H1 (cell line): ENCODE measurements around the gene DCLK1. TPM values are rescaled to one million over a fixed set of nuclear protein-coding genes. Genes with fewer than 3 reads are reported as not detected.

Experiments used
- CTCF ChIA-PET: fragments of 300-600 bp; sonication (Branson Sonifier 250); formaldehyde crosslinking; loops from one replicate; lab custom pipeline; 2021; ENCODE audit not compliant: partially characterized antibody; lab: Charles Lee
- POLR2A ChIA-PET: fragments of 300-600 bp; sonication (Branson Sonifier 250); formaldehyde crosslinking; loops from one replicate; lab custom pipeline; 2021; ENCODE audit warnings: inconsistent platforms; ENCODE audit not compliant: partially characterized antibody; lab: Charles Lee
- DNase-seq, 2 experiments: peaks; one replicate each; pipeline versions ENCODE4 v3.0.0 to v3.0.0-alpha.2; 2010 to 2022; ENCODE audit warnings: low spot score in 2 of 2, low read depth in 1 of 2, mixed read lengths in 1 of 2
- FAIRE-seq: peaks from 2 replicates; lab custom pipeline; 2011; peaks lifted over from hg19 to GRCh38; lab: Jason Lieb, UNC
- H2AFZ ChIP-seq: 2 replicates; pipeline ENCODE4 v1.8.1; 2012; ENCODE audit warnings: low read length, inconsistent platforms
- H2AK5ac ChIP-seq: 2 replicates; pipeline ENCODE4 v1.6.1; 2013; ENCODE audit warnings: low read depth, low read length
- H2BK120ac ChIP-seq: replicated peaks from 2 replicates; pipeline ENCODE3; 2013; ENCODE audit warnings: low read depth, low read length, inconsistent platforms
- H2BK12ac ChIP-seq: 2 replicates; pipeline ENCODE4 v1.6.1; 2013; ENCODE audit warnings: low read depth, low read length
- H2BK15ac ChIP-seq: 2 replicates; pipeline ENCODE4 v1.6.1; 2013; ENCODE audit warnings: low read length
- H2BK20ac ChIP-seq: 2 replicates; pipeline ENCODE4 v1.6.1; 2013; ENCODE audit warnings: low read length
- H2BK5ac ChIP-seq: 2 replicates; pipeline ENCODE4 v1.6.1; 2013; ENCODE audit warnings: low read depth, low read length
- H3K14ac ChIP-seq: 2 replicates; pipeline ENCODE4 v1.6.1; 2013; ENCODE audit warnings: inconsistent platforms; ENCODE audit not compliant: insufficient read length
- H3K18ac ChIP-seq: 2 replicates; pipeline ENCODE4 v1.6.1; 2013; ENCODE audit warnings: low read length; ENCODE audit errors: extremely low read depth
- H3K23ac ChIP-seq: 2 replicates; pipeline ENCODE4 v1.6.1; 2013; ENCODE audit warnings: inconsistent platforms; ENCODE audit not compliant: insufficient read length
- H3K23me2 ChIP-seq: 2 replicates; pipeline ENCODE4 v1.6.1; 2013; ENCODE audit warnings: low read depth, low read length
- H3K27ac ChIP-seq: 2 replicates; pipeline ENCODE4 v1.6.1; 2011; ENCODE audit warnings: low read depth, low read length, inconsistent platforms
- H3K27me3 ChIP-seq, 4 experiments: replicated peaks in 1 of 4; 1 replicate in 1 of 4; 2 replicates in 3 of 4; pipeline versions ENCODE4 v1.6.1 to v1.8.1; 2011 to 2013; ENCODE audit warnings: low read length in 3 of 4, mild to moderate bottlenecking in 3 of 4, inconsistent platforms in 2 of 4, mixed read lengths in 2 of 4, moderate library complexity in 1 of 4; ENCODE audit not compliant: control insufficient read depth in 3 of 4, insufficient read depth in 3 of 4; ENCODE audit errors: extremely low read depth in 1 of 4
- H3K36me3 ChIP-seq, 4 experiments: 2 replicates each; pipeline versions ENCODE4 v1.6.1 to v1.8.1; 2011 to 2013; ENCODE audit warnings: mild to moderate bottlenecking in 4 of 4, low read length in 3 of 4, moderate library complexity in 2 of 4, control low read depth in 1 of 4, inconsistent platforms in 1 of 4; ENCODE audit not compliant: insufficient read depth in 4 of 4, control insufficient read depth in 2 of 4
- H3K4ac ChIP-seq: replicated peaks from 2 replicates; pipeline ENCODE3; 2013; ENCODE audit warnings: low read length, low read depth, mixed read lengths, inconsistent platforms; ENCODE audit not compliant: insufficient read length
- H3K4me1 ChIP-seq, 4 experiments: replicated peaks in 1 of 4; 1 replicate in 1 of 4; 2 replicates in 3 of 4; pipeline versions ENCODE4 v1.6.1 to v1.8.1; 2011 to 2013; ENCODE audit warnings: low read length in 3 of 4, inconsistent platforms in 2 of 4, mixed read lengths in 1 of 4; ENCODE audit not compliant: insufficient read depth in 4 of 4, control insufficient read depth in 3 of 4
- H3K4me2 ChIP-seq, 2 experiments: 2 replicates each; pipeline versions ENCODE4 v1.6.1 to v1.8.1; 2011 to 2013; ENCODE audit warnings: low read depth in 2 of 2, low read length in 2 of 2, control low read depth in 1 of 2, inconsistent platforms in 1 of 2, mild to moderate bottlenecking in 1 of 2; ENCODE audit not compliant: insufficient read depth in 1 of 2
- H3K4me3 ChIP-seq, 4 experiments: fragments of 200-600, 300-600 bp in 1 of 4; sonication (generic), shearing (Covaris generic), sonication (Bioruptor Twin) in 1 of 4; 2 replicates each; pipeline versions ENCODE4 v1.5.1 to v1.8.1; 2011 to 2016; ENCODE audit warnings: low read length in 4 of 4, low read depth in 3 of 4, control low read depth in 2 of 4, inconsistent platforms in 2 of 4, mild to moderate bottlenecking in 2 of 4, mixed read lengths in 1 of 4, moderate library complexity in 1 of 4; ENCODE audit not compliant: insufficient read depth in 2 of 4; ENCODE audit errors: extremely low read depth in 1 of 4
- H3K56ac ChIP-seq: replicated peaks from 2 replicates; pipeline ENCODE3; 2013; ENCODE audit warnings: low read depth, mild to moderate bottlenecking, mixed read lengths, low read length, inconsistent platforms; ENCODE audit not compliant: insufficient read length
- H3K79me1 ChIP-seq: 2 replicates; pipeline ENCODE4 v1.6.1; 2013; ENCODE audit warnings: low read depth, low read length, control low read depth
- H3K79me2 ChIP-seq, 2 experiments: 2 replicates each; pipeline versions ENCODE4 v1.6.1 to v1.8.1; 2012 to 2013; ENCODE audit warnings: low read length in 2 of 2, mild to moderate bottlenecking in 2 of 2, inconsistent platforms in 1 of 2; ENCODE audit not compliant: insufficient read depth in 2 of 2, control insufficient read depth in 1 of 2
- H3K9ac ChIP-seq, 4 experiments: replicated peaks in 1 of 4; 1 replicate in 1 of 4; 2 replicates in 3 of 4; pipeline versions ENCODE4 v1.6.1 to v1.8.1; 2011 to 2013; ENCODE audit warnings: low read depth in 3 of 4, low read length in 3 of 4, control low read depth in 2 of 4, mild to moderate bottlenecking in 2 of 4, moderate library complexity in 2 of 4, inconsistent platforms in 1 of 4; ENCODE audit errors: extremely low read depth in 1 of 4
- H3K9me3 ChIP-seq, 2 experiments: 2 replicates each; pipeline versions ENCODE4 v1.6.1 to v1.8.1; 2012 to 2013; ENCODE audit warnings: mild to moderate bottlenecking in 2 of 2, moderate library complexity in 2 of 2, control low read depth in 1 of 2, inconsistent platforms in 1 of 2, low read depth in 1 of 2, low read length in 1 of 2, mixed read lengths in 1 of 2; ENCODE audit not compliant: insufficient read depth in 2 of 2
- H4K20me1 ChIP-seq, 2 experiments: replicated peaks in 1 of 2; 2 replicates each; pipeline versions ENCODE3 to v1.8.1; 2011 to 2013; ENCODE audit warnings: inconsistent platforms in 2 of 2, low read length in 2 of 2, mild to moderate bottlenecking in 1 of 2; ENCODE audit not compliant: insufficient read depth in 2 of 2, control insufficient read depth in 1 of 2
- H4K5ac ChIP-seq: 2 replicates; pipeline ENCODE4 v1.6.1; 2013; ENCODE audit warnings: low read length, low read depth, mixed read lengths, inconsistent platforms; ENCODE audit not compliant: insufficient read length
- H4K8ac ChIP-seq: 2 replicates; pipeline ENCODE4 v1.8.0; 2013; ENCODE audit warnings: mild to moderate bottlenecking, moderate library complexity, low read length, inconsistent platforms; ENCODE audit not compliant: insufficient read depth; ENCODE audit errors: extremely low read depth
- H4K91ac ChIP-seq: replicated peaks from 2 replicates; pipeline ENCODE3; 2013; ENCODE audit warnings: low read length, mixed read lengths, inconsistent platforms; ENCODE audit not compliant: insufficient read length
- CHD2 ChIP-seq: IDR thresholded peaks from 2 replicates; pipeline ENCODE4 v1.6.1; 2012; ENCODE audit warnings: low read length, improper control_type of control experiment
- FOSL1 ChIP-seq: IDR thresholded peaks from 2 replicates; pipeline ENCODE4 v1.6.1; 2011; ENCODE audit warnings: mild to moderate bottlenecking, low read depth, low read length, moderate library complexity; ENCODE audit not compliant: insufficient read depth
- GTF2F1 ChIP-seq: IDR thresholded peaks from 2 replicates; pipeline ENCODE4 v1.6.1; 2012; ENCODE audit warnings: low read depth, low read length, improper control_type of control experiment, borderline replicate concordance
- KDM4A ChIP-seq: IDR thresholded peaks from one replicate; pipeline ENCODE4 v1.7.1; 2012; ENCODE audit warnings: low read depth, mild to moderate bottlenecking, moderate library complexity, low read length, inconsistent platforms; ENCODE audit not compliant: severe bottlenecking
- MAFK ChIP-seq: IDR thresholded peaks from 2 replicates; pipeline ENCODE4 v1.6.1; 2012; ENCODE audit warnings: low read depth, mild to moderate bottlenecking, improper control_type of control experiment, low read length
- PHF8 ChIP-seq: fragments of 200-600 bp; sonication (generic); conservative IDR thresholded peaks from 2 replicates; pipeline ENCODE4 v1.7.1; 2012; ENCODE audit warnings: low read depth, mild to moderate bottlenecking, inconsistent platforms, low read length, moderate library complexity
- RFX5 ChIP-seq: IDR thresholded peaks from 2 replicates; pipeline ENCODE4 v1.6.1; 2011; ENCODE audit warnings: low read depth, low read length, improper control_type of control experiment, borderline replicate concordance
- RXRA ChIP-seq: IDR thresholded peaks from 2 replicates; pipeline ENCODE4 v1.6.1; 2011; ENCODE audit warnings: low read depth, mild to moderate bottlenecking, low read length, moderate library complexity; ENCODE audit not compliant: insufficient read depth
- YY1 ChIP-seq: IDR thresholded peaks from 2 replicates; pipeline ENCODE4 v1.6.1; 2011; ENCODE audit warnings: low read depth, mild to moderate bottlenecking, low read length
- WGBS, 2 experiments: shearing (Covaris generic) in 1 of 2; methylation state at CpG; one replicate each; pipeline versions ENCODE4 v1.1.6 to v1.1.7; 2013 to 2015; ENCODE audit warnings: low lambda C conversion rate in 2 of 2, mixed read lengths in 2 of 2, inconsistent platforms in 1 of 2, low coverage in 1 of 2, missing lambda C conversion rate in 1 of 2; ENCODE audit not compliant: insufficient replicate concordance in 2 of 2, insufficient coverage in 1 of 2, insufficient read length in 1 of 2; ENCODE audit errors: extremely low coverage in 1 of 2, missing lambda C conversion rate in 1 of 2; 5-methylcytosine and 5-hydroxymethylcytosine counted together
- polyA plus RNA-seq, 7 experiments: library from polyadenylated mRNA; depleted of rRNA in 3 of 7; stranded (reverse) in 5 of 7; unstranded in 2 of 7; fragments of >200 nt in 5 of 7; fragments of 200-250 nt in 2 of 7; gene quantifications; 1 replicate in 5 of 7; 2 replicates in 1 of 7; 4 replicates in 1 of 7; pipeline versions ENCODE4 v1.2.1 to v1.2.3, GENCODE V29; 2011 to 2013; ENCODE audit warnings: missing spikeins in 2 of 7, mixed read lengths in 2 of 7
- total RNA-seq: library from RNA; stranded (reverse); fragmentation: NEBNext Ultra II Directional; extraction: Animal tissue kit (Norgen Biotek cat#: 25700); gene quantifications from 2 replicates; pipeline ENCODE4 v1.2.1, GENCODE V29; 2021

DCLK1 gene
- total and polyA plus RNA-seq, 2 of the 8 experiments (the other 6 are each of a cell fraction or from before 2014, with no cell fraction given): 22.8 to 41.0 TPM

GRCh38 chr13:35906636-35907035 is 224.5 kb downstream of the DCLK1 start:
- Histone ChIP-seq H3K4ac (no peak overlapping the region), H2BK5ac (no peak overlapping the region)
- POLR2A ChIA-PET: no interaction called here

More at GRCh38 chr13:35906636-35907035, 224.5 kb downstream of the DCLK1 start:
- no peaks in the 10 kb centered on the region for H4K20me1 ChIP-seq
- H3K27ac ChIP-seq: no peak overlapping the region; the same call in 1 of the 2 replicates
- no peak overlapping the region for H3K9ac ChIP-seq
- no peaks in the 10 kb centered on the region for H3K36me3 ChIP-seq
- H2AFZ ChIP-seq: no peak overlapping the region
- no peak overlapping the region for H3K18ac ChIP-seq
- no peaks in the 10 kb centered on the region for H3K27me3 ChIP-seq
- no peak overlapping the region for H3K14ac ChIP-seq
- CTCF ChIA-PET: interaction anchor here (0.7 to 1.7 kb wide), 3 partner anchors 25 to 139 kb away, joined by 3 to 5 read pairs (median 4); no protein-coding TSS in a partner anchor
- H3K9me3 ChIP-seq: no peaks in the 10 kb centered on the region
- no peaks in the 10 kb centered on the region for H3K23me2 ChIP-seq
- H3K79me1 ChIP-seq: no peaks in the 10 kb centered on the region
- H3K56ac ChIP-seq: no peak overlapping the region
- peak overlapping the region; percentile 38 for H2BK20ac ChIP-seq
- H2BK15ac ChIP-seq: no peak overlapping the region
- H3K4me1 ChIP-seq: peaks cover 0 to 16% (median 1%) of the 10 kb centered on the region in 4 experiments; a peak in 4 of 7 replicates
- H3K23ac ChIP-seq: no peak overlapping the region
- no peak overlapping the region for H2BK12ac ChIP-seq
- 70% methylated on average over 4 of the region's 4 CpGs; no CpG with 5 or more reads in 1 of the 2 experiments for WGBS, 2 experiments
- no peak overlapping the region for H4K5ac ChIP-seq
- H2AK5ac ChIP-seq: no peak overlapping the region
- no peak overlapping the region for H4K91ac ChIP-seq
- peak overlapping the region in 1 of 2 experiments; percentile 33; a peak in 2 of 4 replicates for H3K4me2 ChIP-seq
- H3K79me2 ChIP-seq: no peaks in the 10 kb centered on the region
- TF ChIP-seq PHF8: no peak
- no peak for TF ChIP-seq CHD2
- TF ChIP-seq GTF2F1: no peak
- TF ChIP-seq FOSL1: no peak
- no peak for TF ChIP-seq RXRA
- no peak for TF ChIP-seq RFX5
- TF ChIP-seq MAFK: no peak
- TF ChIP-seq YY1: no peak
- no peak for TF ChIP-seq KDM4A
- H2BK120ac ChIP-seq: no peak overlapping the region
- FAIRE-seq (no peak), DNase-seq (peak in 1 of 2 experiments; percentile 33)
- no peak overlapping the region for H3K4me3 ChIP-seq
- no peak overlapping the region for H4K8ac ChIP-seq
